HG02885 (cell line): ENCODE measurements around the gene JAG2.

Source experiments
- ATAC-seq: cut with Tn5 transposase; IDR thresholded peaks from one replicate; pipeline ENCODE4 v1.9.1; 2021; ENCODE audit warnings: mild to moderate bottlenecking; ENCODE audit not compliant: unreplicated experiment, poor library complexity

JAG2 gene

GRCh38 chr14:105096206-105096875, 72.2 kb downstream of the JAG2 start:
- no peak for ATAC-seq

- no peak for ATAC-seq
Observed at GRCh38 chr14:105095236-105095805, 73.3 kb downstream of the JAG2 start.

- ATAC-seq: no peak
Observed at GRCh38 chr14:105094193-105094907, 74.2 kb downstream of the JAG2 start.

GRCh38 chr14:105093431-105094192, 75.0 kb downstream of the JAG2 start:
- peak; percentile 72 for ATAC-seq

- peak; percentile 36 for ATAC-seq
Observed at GRCh38 chr14:105093038-105093430, 75.5 kb downstream of the JAG2 start.

- ATAC-seq: no peak
Observed at GRCh38 chr14:105092171-105093037, 76.2 kb downstream of the JAG2 start.

- ATAC-seq: no peak
Observed at GRCh38 chr14:105091517-105092170, 76.9 kb downstream of the JAG2 start.

GRCh38 chr14:105091054-105091516, 77.5 kb downstream of the JAG2 start:
- ATAC-seq: no peak
